ENCODE data around the gene SYP.
A peak's percentile ranks its signal among the peaks of the same experiment; 100 is the strongest.

SYP gene

GRCh38 chrX:49199906-49200771 is at the start of gene SYP:
TSS of gene SYP (minus strand) at chrX:49200193. CDS start at chrX:49200186, 7 bp downstream.
- peak; percentile 71 to 83 (median 82) for DNase-seq (ENCODE audit: low read depth in 3 of 3)

GRCh38 chrX:49249616-49250015 is 49.6 kb upstream of the SYP start:
- DNase-seq (ENCODE audit: low read depth in 3 of 3): no peak

DNA sequence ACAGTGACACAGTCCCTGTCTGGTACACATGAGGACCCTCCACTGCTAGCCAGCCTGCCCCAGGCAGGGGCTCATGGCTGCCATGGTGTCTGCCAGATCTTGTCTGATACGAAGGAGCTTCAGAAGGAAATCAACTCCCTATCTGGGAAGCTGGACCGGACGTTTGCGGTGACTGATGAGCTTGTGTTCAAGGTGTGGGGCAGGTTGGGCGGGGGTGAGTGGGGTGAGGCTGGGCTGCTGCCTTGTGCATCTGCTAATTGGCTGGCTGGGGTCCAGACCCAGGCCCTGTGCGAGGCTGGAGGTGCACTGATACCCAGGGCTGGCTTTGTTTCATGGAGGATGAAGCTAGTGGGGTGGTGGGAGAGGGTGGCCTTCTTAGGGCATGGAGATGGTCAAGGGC is 49.1 kb upstream of the SYP start:
- DNase-seq (ENCODE audit: low read depth in 3 of 3): no peak

- DNase-seq (ENCODE audit: low read depth in 3 of 3): no peak
These were observed 48.2 kb upstream of the SYP start for GRCh38 chrX:49247916-49248811.

- no peak for DNase-seq (ENCODE audit: low read depth in 3 of 3)
These were observed 47.4 kb upstream of the SYP start for GRCh38 chrX:49247346-49247745.

- DNase-seq (ENCODE audit: low read depth in 3 of 3): no peak
These were observed 46.5 kb upstream of the SYP start for GRCh38 chrX:49246541-49246940.

DNA sequence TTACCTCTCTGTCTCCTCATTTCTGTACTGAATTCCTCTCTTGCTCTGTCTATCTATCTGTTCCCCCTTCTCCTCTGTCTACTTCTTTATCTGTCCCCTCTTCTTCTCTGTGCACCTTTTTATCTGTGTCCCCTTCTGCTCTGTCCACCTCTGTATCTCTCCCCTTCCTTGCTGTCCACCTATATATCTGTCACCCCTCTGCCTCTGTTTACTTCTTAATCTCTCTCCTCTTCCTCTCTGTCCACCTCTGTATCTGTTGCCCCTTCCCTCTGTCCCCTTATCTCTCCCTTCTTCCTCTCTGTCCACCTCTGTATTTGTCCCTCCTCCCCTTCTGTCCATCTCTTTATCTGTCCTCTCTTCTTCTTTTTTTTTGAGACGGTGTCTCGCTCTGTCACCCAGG is 44.2 kb upstream of the SYP start:
- no peak for DNase-seq (ENCODE audit: low read depth in 3 of 3)

DNA sequence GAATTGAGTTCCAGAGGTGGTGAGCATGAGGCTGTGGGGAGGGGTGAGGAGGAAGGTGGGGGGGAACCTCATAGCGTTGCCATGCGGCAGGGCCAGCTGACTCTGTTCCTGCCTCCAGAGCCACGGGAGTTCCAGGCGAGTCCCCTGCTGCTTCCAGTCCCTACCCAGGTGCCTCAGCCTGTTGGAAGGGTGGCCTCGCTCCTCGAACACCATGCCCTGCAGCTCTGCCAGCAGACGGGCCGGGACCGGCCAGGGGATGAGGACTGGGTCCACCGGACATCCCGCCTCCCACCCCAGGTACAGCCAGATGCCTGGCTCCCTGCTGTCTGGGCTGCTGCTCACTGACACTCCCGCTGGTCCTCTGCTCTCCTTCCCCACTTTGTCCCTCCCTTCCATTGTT is 43.2 kb upstream of the SYP start:
- no peak for DNase-seq (ENCODE audit: low read depth in 3 of 3)

- DNase-seq (ENCODE audit: low read depth in 3 of 3): no peak
These were observed 42.6 kb upstream of the SYP start for GRCh38 chrX:49242545-49243066.

GRCh38 chrX:49238735-49239134 is 38.7 kb upstream of the SYP start:
- no peak for DNase-seq (ENCODE audit: low read depth in 3 of 3)

DNA sequence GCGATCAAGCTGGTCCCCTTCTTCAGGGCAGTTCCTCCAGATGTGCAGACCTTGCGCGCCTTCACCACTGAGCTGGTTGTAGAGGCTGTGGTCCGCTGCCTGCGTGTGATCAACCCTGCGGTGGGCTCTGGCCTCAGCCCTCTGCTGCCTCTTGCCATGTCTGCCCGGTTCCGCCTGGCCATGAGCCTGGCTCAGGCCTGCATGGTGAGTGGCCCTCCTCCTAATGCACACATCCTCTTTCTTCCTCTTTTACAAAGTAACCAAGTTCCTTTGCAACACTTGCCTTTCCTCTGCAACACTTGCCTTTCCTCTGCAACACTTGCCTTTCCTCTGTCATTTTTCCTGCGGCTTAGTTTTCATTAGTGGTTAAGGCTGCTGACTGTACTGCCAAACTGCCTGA is 37.1 kb upstream of the SYP start:
- no peak for DNase-seq (ENCODE audit: low read depth in 3 of 3)

DNA sequence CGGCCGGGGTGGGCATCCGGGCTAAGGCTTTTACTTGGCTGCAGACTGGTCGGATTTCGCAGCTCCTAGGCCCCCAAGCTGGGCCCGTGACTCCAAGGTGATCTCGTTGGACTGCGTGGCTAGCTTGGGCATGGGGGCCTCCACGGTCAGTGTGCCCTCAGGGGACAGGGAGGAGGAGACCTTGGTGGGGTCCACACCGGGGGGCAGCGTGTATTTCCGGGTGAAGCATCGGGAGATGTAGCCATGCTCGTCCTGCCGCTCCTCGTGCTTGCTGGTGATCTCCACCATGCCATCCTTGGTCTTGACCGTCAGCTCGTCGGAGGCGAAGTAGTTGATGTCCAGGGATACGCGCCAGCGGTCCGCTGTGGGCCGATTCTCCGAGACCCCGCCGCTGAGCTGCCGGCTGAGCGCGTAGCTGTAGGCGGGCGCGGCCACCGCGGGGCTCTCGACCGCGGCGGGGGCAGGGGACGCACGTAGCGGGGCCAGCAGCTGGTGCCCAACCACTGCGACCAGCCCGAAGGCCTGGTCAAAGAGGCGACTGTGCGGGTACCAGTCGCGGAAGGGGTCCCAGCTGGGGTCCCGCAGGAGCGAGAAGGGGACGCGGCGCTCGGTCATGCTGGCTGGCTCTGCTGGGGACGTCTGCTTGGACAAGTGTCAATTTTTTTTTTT is 34.0 kb upstream of the SYP start:
- DNase-seq (ENCODE audit: low read depth in 3 of 3): no peak

- DNase-seq (ENCODE audit: low read depth in 3 of 3): no peak
These were observed 33.2 kb upstream of the SYP start, which contains the start of gene CACNA1F for GRCh38 chrX:49233176-49233575. TSS of gene CACNA1F (minus strand) at chrX:49233340. CDS start at chrX:49233309, 31 bp downstream.

DNA sequence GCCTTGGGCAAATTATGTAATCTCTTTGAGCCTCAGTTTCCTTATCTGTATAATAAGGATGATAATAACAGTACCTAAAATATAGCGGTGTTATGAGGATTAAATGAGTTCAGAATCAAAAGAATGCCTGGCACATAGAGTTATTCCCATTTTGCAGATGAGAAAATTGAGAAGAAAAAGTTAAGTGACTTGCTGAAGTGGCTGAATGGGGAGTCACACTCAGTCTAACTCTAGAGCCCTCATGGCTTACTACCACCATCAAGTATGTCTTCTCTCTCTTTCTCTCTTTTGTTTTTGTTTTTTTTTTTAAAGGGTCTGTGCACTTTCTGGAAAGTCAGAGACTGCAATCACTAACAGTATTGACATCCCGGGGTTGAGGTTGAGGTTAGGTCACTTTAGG is 32.5 kb upstream of the SYP start:
- no peak for DNase-seq (ENCODE audit: low read depth in 3 of 3)

- DNase-seq (ENCODE audit: low read depth in 3 of 3): no peak
These were observed 31.5 kb upstream of the SYP start for GRCh38 chrX:49231333-49232000.

- peak; percentile 26 to 68 (median 44) for DNase-seq (ENCODE audit: low read depth in 3 of 3)
These were observed 30.7 kb upstream of the SYP start for GRCh38 chrX:49230500-49231232.

DNA sequence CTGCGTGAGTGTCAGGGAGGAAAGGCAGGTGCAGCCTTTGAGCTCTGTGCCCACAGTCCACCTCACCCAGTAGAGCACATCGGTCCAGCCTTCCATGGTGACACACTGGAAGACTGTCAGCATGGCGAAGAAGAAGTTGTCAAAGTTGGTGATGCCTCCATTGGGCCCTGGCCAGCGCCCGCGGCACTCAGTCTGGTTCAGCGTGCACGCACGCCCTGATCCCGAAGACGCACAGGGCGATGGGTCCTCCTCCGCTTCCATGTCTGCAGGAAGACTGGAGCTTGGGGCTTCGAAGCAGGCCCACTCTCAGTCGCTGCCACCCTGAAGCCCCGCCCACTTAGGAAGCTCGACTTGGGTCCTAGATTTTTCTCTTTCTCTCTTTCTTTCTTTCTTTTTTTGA is 28.2 kb upstream of the SYP start:
- no peak for DNase-seq (ENCODE audit: low read depth in 3 of 3)

DNA sequence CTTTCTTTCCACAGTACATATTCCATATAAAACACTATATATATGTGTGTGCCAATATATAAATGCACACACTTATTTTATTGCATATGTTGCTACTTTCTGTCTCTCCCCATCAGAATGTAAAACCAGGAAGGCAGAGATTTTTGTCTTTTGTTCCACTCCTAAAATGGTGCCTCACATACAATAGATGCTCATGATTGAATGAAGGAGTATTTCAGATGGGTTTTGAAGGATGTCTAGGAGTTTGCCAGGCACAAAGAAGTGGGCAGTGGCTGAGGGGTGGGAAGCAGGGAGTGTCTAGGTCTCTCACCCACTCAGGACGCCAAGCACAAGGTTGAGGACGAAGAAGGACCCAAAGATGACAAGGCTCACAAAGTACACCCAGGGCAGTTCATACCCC is 27.7 kb upstream of the SYP start:
- DNase-seq (ENCODE audit: low read depth in 3 of 3): no peak

GRCh38 chrX:49226946-49227345 is 27.0 kb upstream of the SYP start:
- no peak for DNase-seq (ENCODE audit: low read depth in 3 of 3)

- DNase-seq (ENCODE audit: low read depth in 3 of 3): no peak
These were observed 25.9 kb upstream of the SYP start for GRCh38 chrX:49225858-49226257.

- DNase-seq (ENCODE audit: low read depth in 3 of 3): no peak
These were observed 21.9 kb upstream of the SYP start for GRCh38 chrX:49221868-49222267.

All from stimulated activated CD4-positive, alpha-beta T cell treated with anti-CD3 and anti-CD28 coated beads, TNF-alpha, amount 100 ng/mL, for 48 hours (primary cell).